T-helper 2 cell treated with Interferon-gamma antibody and Interleukin-4, amounts not matched to agents 5 μg/mL and 100 μg/mL, for 36 hours (primary cell): ENCODE measurements around the gene DAAM1.

ENCODE experiments used
- DNase-seq: peaks from one replicate; pipeline ENCODE4 v3.0.0; 2021; ENCODE audit warnings: low spot score
- H3K27ac Mint-ChIP-seq: one replicate; pipeline ENCODE4 v1.8.0; 2021; ENCODE audit warnings: mild to moderate bottlenecking, mixed read lengths
- H3K27me3 Mint-ChIP-seq: one replicate; pipeline ENCODE4 v1.8.0; 2021; ENCODE audit warnings: low read depth, mixed read lengths
- H3K36me3 Mint-ChIP-seq: one replicate; pipeline ENCODE4 v1.8.0; 2021; ENCODE audit warnings: low read depth, mixed read lengths
- H3K4me1 Mint-ChIP-seq: one replicate; pipeline ENCODE4 v1.8.0; 2021; ENCODE audit warnings: low read depth, mixed read lengths
- H3K4me3 Mint-ChIP-seq: one replicate; pipeline ENCODE4 v1.8.0; 2022; ENCODE audit warnings: mild to moderate bottlenecking, moderate library complexity, mixed read lengths
- H3K9me3 Mint-ChIP-seq: one replicate; pipeline ENCODE4 v1.8.0; 2021; ENCODE audit warnings: mixed read lengths

DAAM1 gene

DNA sequence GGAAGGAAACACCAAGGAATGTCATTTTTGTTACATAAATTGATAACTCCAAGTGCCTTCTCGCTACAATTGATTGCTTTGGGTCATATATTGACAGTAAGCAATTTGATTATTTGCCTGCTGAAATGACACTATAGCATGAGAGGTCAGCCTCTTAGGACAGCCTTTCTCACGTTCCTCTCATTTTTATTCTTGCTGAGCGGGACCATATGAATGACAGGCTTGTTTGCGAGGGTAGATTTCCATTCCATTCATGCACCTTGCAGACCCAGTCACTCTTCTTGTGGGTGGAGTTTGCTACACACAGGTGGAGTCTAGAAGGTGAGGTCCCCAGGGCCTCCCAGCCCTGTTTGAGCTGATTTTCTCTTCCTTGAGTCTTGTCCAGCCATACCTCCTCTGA lies 27.3 kb downstream of the DAAM1 start:
- no peak for DNase-seq
- H3K27me3 Mint-ChIP-seq: peaks cover 3% of the 10 kb centered on the region
- no peak overlapping the region for H3K27ac Mint-ChIP-seq
- peaks cover 3% of the 10 kb centered on the region for H3K4me1 Mint-ChIP-seq
- no peaks in the 10 kb centered on the region for H3K9me3 Mint-ChIP-seq
- H3K4me3 Mint-ChIP-seq: no peak overlapping the region
- no peaks in the 10 kb centered on the region for H3K36me3 Mint-ChIP-seq

GRCh38 chr14:59217011-59217410 lies 28.5 kb downstream of the DAAM1 start:
- Mint-ChIP-seq H3K4me3 (no peak overlapping the region), H3K36me3 (no peaks in the 10 kb centered on the region), H3K27ac (no peak overlapping the region), H3K27me3 (no peaks in the 10 kb centered on the region), H3K9me3 (no peaks in the 10 kb centered on the region), H3K4me1 (peaks cover 3% of the 10 kb centered on the region)
- DNase-seq: no peak

DNA sequence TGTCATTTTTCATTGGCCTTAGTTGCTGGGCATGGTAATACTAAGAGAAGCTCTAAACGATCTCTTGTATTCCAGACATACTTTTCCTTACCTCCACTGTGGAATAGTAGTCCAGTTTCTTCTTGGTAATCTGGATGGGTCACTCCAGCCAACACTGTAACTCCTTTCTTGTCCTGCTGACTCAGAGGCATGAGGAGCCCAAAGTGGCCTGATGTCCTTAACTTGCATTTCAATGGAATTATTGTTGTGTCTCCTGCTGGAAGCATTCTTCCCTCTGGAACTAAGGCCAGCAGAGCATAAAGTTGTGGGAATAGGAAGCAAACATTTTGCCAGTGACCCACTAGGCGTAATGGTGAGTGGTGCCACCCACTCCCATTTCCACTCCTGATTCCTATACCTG lies 33.1 kb downstream of the DAAM1 start:
- no peaks in the 10 kb centered on the region for H3K36me3 Mint-ChIP-seq
- no peak overlapping the region for H3K27ac Mint-ChIP-seq
- no peaks in the 10 kb centered on the region for H3K27me3 Mint-ChIP-seq
- no peaks in the 10 kb centered on the region for H3K9me3 Mint-ChIP-seq
- no peak for DNase-seq
- no peak overlapping the region for H3K4me3 Mint-ChIP-seq
- peaks cover 3% of the 10 kb centered on the region for H3K4me1 Mint-ChIP-seq

DNA sequence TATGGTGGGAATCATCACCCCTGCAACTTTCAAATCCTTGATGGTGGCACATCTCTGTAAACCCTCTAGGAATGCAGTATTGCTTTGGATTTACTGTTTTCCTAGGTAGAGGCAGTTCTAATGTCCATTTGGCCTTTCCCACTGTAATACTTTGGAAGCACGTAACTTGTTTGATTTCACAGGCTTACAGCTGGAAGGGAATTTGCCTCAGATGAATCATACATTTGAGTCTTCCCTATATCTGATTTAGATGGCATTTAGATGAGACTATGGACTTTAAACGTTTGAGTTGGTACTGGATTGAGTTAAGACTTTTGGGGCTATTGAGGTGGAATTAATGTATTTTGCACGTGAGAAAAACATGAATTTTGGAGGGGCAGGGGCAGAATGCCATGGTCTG lies 35.9 kb downstream of the DAAM1 start:
- Mint-ChIP-seq H3K36me3 (no peaks in the 10 kb centered on the region), H3K27me3 (peaks cover 8% of the 10 kb centered on the region), H3K9me3 (no peaks in the 10 kb centered on the region), H3K4me1 (peaks cover 2% of the 10 kb centered on the region), H3K4me3 (no peak overlapping the region), H3K27ac (no peak overlapping the region)
- no peak for DNase-seq

DNA sequence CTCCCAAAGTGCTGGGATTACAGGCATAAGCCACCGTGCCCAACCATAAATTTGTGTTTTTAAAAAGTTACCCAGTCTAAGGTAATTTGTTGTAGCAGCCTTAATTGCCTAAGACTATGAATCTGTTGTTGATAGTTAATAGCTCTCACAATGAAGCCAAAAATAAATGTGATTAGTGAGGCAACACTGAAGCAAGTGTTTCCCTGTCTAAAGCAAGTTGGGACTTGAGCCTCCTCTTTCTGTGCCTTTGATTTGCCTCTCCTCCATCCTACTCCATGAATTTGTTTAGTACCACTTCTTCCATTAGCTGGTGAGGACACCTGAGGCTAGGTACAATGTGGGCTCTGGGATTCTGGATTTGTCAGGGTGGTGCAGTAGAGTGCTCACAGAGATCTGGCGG lies 36.8 kb downstream of the DAAM1 start:
- H3K4me1 Mint-ChIP-seq: peaks cover 7% of the 10 kb centered on the region
- H3K27ac Mint-ChIP-seq: no peak overlapping the region
- no peak overlapping the region for H3K4me3 Mint-ChIP-seq
- no peak for DNase-seq
- H3K9me3 Mint-ChIP-seq: no peaks in the 10 kb centered on the region
- no peaks in the 10 kb centered on the region for H3K36me3 Mint-ChIP-seq
- peaks cover 8% of the 10 kb centered on the region for H3K27me3 Mint-ChIP-seq

DNA sequence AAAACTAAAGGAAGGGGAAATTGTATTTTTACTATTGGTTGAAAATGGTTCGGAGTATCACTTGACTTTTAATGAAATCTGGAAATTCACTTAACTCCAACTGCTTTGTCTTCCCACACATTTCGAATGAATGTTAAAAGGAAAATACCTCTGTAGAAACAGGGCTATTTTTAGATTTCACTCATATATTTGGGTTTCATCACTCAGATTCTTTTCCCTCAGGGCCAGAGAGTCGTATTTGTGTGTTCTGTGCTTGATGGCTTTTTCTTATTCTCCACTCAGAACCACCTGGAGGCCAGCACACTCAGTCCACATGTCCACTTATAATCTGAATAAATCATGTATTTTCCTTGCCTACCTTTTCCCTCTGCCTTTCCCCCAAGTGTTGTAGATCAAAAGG lies 40.0 kb downstream of the DAAM1 start:
- Mint-ChIP-seq H3K27me3 (peaks cover 11% of the 10 kb centered on the region), H3K4me3 (no peak overlapping the region), H3K27ac (no peak overlapping the region), H3K9me3 (no peaks in the 10 kb centered on the region), H3K4me1 (peaks cover 10% of the 10 kb centered on the region), H3K36me3 (no peaks in the 10 kb centered on the region)
- no peak for DNase-seq

- Mint-ChIP-seq H3K36me3 (no peaks in the 10 kb centered on the region), H3K27me3 (peaks cover 15% of the 10 kb centered on the region), H3K4me1 (peaks cover 10% of the 10 kb centered on the region), H3K4me3 (no peak overlapping the region), H3K27ac (peak overlapping the region; percentile 3), H3K9me3 (no peaks in the 10 kb centered on the region)
- no peak for DNase-seq
Observed at GRCh38 chr14:59229653-59230406, 41.4 kb downstream of the DAAM1 start.

- no peak overlapping the region for H3K4me3 Mint-ChIP-seq
- no peak for DNase-seq
- peaks cover 10% of the 10 kb centered on the region for H3K27me3 Mint-ChIP-seq
- H3K27ac Mint-ChIP-seq: no peak overlapping the region
- no peaks in the 10 kb centered on the region for H3K36me3 Mint-ChIP-seq
- H3K9me3 Mint-ChIP-seq: no peaks in the 10 kb centered on the region
- no peaks in the 10 kb centered on the region for H3K4me1 Mint-ChIP-seq
Observed at GRCh38 chr14:59236195-59236594, 47.7 kb downstream of the DAAM1 start.

GRCh38 chr14:59238216-59238615 lies 49.7 kb downstream of the DAAM1 start:
- H3K27ac Mint-ChIP-seq: no peak overlapping the region
- no peaks in the 10 kb centered on the region for H3K36me3 Mint-ChIP-seq
- no peaks in the 10 kb centered on the region for H3K9me3 Mint-ChIP-seq
- H3K27me3 Mint-ChIP-seq: peaks cover 7% of the 10 kb centered on the region
- H3K4me3 Mint-ChIP-seq: no peak overlapping the region
- H3K4me1 Mint-ChIP-seq: no peaks in the 10 kb centered on the region
- no peak for DNase-seq

GRCh38 chr14:59239022-59239421 lies 50.6 kb downstream of the DAAM1 start:
- H3K27me3 Mint-ChIP-seq: peaks cover 7% of the 10 kb centered on the region
- no peaks in the 10 kb centered on the region for H3K36me3 Mint-ChIP-seq
- no peak overlapping the region for H3K4me3 Mint-ChIP-seq
- H3K4me1 Mint-ChIP-seq: no peaks in the 10 kb centered on the region
- DNase-seq: no peak
- no peak overlapping the region for H3K27ac Mint-ChIP-seq
- H3K9me3 Mint-ChIP-seq: no peaks in the 10 kb centered on the region

GRCh38 chr14:59240356-59240755 lies 51.9 kb downstream of the DAAM1 start:
- Mint-ChIP-seq H3K36me3 (no peaks in the 10 kb centered on the region), H3K27ac (no peak overlapping the region), H3K4me3 (no peak overlapping the region), H3K4me1 (no peaks in the 10 kb centered on the region), H3K27me3 (peaks cover 3% of the 10 kb centered on the region), H3K9me3 (no peaks in the 10 kb centered on the region)
- no peak for DNase-seq

- Mint-ChIP-seq H3K27me3 (peaks cover 3% of the 10 kb centered on the region), H3K27ac (no peak overlapping the region), H3K9me3 (no peaks in the 10 kb centered on the region), H3K36me3 (no peaks in the 10 kb centered on the region), H3K4me3 (no peak overlapping the region), H3K4me1 (peaks cover 4% of the 10 kb centered on the region)
- no peak for DNase-seq
Observed at GRCh38 chr14:59241121-59241520, 52.7 kb downstream of the DAAM1 start.

DNA sequence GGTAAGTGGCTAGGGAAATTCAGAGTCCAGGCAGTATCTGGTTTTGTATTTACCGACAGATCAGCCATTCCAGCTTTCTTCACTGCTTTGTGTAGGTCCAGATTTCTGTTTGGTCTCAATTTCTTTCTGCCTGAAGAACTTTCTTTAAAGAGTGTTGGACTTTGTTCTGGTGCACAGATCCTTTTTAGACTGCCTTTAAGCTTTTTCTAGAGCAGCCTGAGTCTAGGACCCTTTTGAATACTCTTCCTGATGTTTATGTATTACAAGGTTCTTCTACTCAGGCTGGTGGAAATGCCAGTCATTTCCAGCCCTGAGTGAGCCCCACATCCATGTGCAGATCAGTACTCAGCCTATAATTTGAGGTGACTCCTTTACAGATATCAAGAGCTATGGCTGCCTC lies 54.7 kb downstream of the DAAM1 start:
- H3K27me3 Mint-ChIP-seq: peaks cover 3% of the 10 kb centered on the region
- no peak for DNase-seq
- no peak overlapping the region for H3K4me3 Mint-ChIP-seq
- no peak overlapping the region for H3K27ac Mint-ChIP-seq
- peaks cover 5% of the 10 kb centered on the region for H3K4me1 Mint-ChIP-seq
- no peaks in the 10 kb centered on the region for H3K9me3 Mint-ChIP-seq
- no peaks in the 10 kb centered on the region for H3K36me3 Mint-ChIP-seq

DNA sequence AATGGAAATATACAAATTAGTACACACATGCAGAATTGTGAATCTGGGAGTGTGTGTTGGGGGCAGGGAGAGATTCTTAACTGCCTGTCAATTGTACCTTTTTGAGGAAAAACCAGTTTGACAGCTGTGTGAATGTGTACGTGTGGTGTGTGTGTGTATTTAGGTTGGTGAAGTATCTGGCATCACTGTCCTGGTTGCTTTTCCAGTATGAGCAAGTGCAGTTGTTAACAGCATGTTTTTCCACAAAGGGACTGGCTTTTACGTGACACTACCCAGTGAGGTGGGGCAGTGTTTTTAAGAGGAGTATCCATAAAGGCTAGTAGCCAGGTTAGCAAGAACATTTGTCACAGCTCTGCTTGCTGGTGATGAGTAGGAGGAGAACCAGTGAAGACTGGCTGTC lies 56.1 kb downstream of the DAAM1 start:
- no peaks in the 10 kb centered on the region for H3K9me3 Mint-ChIP-seq
- H3K4me1 Mint-ChIP-seq: peaks cover 5% of the 10 kb centered on the region
- no peak overlapping the region for H3K27ac Mint-ChIP-seq
- peaks cover 4% of the 10 kb centered on the region for H3K27me3 Mint-ChIP-seq
- no peak overlapping the region for H3K4me3 Mint-ChIP-seq
- no peak for DNase-seq
- H3K36me3 Mint-ChIP-seq: no peaks in the 10 kb centered on the region

DNA sequence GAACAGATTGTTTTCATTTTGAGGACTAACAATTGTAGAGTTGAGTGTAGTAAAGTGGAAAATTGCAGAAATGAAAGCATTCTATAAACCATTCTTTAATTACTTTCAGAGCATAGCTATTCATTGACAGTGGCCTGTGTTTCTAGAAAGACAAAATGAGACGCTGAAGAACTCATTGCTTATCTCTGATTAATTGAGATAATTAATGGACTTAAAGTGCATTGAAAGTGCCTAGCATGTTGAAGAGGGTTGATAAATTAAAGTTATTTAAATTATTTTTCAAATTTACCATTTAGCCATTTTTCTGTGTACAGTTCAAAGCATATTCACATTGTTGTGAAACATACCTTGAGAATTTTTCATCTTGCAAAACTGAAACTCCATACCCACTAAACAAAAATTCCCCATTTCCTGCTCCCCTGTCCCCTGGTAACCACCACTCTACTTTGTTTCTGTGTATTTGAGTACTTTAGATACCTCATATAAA lies 57.4 kb downstream of the DAAM1 start:
- H3K27ac Mint-ChIP-seq: no peak overlapping the region

More for the DNA sequence above, 57.4 kb downstream of the DAAM1 start:
- H3K4me3 Mint-ChIP-seq: no peak overlapping the region
- H3K4me1 Mint-ChIP-seq: peaks cover 5% of the 10 kb centered on the region
- DNase-seq: no peak
- peaks cover 3% of the 10 kb centered on the region for H3K27me3 Mint-ChIP-seq
- no peaks in the 10 kb centered on the region for H3K36me3 Mint-ChIP-seq
- H3K9me3 Mint-ChIP-seq: no peaks in the 10 kb centered on the region
